GM21576 (cell line): Measurements from ENCODE around the gene SKAP1.
"Not testable (repeated sequence)": the region's sequence is repeated elsewhere in the genome, so short reads cannot be mapped to it uniquely, and the experiment has no call there.

Experiments used
- ATAC-seq: cut with Tn5 transposase; IDR thresholded peaks from one replicate; pipeline ENCODE4 v1.9.1; 2021; ENCODE audit warnings: mild to moderate bottlenecking, moderate library complexity; ENCODE audit not compliant: unreplicated experiment

The SKAP1 gene

DNA sequence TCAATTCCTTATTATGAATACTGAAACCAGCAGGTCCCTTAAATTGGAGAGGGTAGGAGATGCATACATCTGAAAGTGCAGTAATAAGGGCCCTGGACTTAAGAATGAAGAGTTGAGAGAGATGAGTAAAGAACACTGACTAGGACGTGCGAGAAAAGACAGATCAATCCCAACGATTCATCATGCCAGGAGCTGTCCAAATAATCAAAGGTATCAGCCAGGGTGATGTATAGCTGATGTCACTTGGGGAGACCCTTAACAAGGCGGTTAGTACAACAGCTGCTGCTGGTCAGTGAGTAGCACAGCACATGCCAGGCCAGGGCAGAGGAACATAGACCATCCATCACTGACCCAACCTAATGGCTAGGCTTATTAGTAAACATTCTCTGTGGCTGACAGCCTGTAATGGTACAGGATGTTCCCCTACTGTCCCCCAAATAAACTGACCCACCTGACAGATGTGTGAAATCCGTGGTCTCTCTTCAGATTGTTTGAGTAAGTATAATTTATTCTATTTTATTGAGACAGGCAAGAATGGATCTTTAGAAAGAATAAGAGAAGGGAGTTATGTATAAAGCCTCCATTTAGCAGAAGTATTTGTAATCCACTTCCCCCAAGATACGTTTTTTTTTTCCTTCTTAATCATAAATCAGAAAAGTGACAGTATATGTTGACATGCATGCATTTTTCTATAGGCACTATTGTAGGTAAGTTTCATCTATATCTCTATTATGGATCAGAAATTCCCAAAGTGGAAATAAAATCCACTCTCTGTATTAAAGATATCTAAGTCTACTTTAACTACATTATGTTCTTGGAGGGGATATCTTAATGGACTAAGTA is 204.1 kb downstream of the SKAP1 start:
- ATAC-seq: no peak

DNA sequence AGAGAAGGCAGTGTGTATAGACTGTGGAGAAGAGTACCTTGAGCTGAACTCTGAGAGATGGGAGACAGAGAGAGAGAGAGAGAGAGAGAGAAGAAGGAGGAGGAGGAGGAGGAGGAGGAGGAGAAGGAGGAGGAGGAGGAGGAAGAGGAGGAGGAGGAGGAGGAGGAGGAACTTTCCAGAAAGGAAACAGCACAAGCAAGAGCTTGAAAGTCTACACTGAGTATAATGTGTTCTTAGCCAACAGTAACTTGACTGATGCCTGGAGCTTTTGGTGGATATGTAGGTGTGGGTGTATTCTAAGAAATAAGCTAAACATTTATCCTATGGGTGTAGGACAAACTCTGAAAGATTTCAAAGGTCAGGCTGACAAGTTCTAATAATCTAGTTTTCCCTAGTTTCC is 206.1 kb downstream of the SKAP1 start:
- no peak for ATAC-seq

GRCh38 chr17:48219617-48220016 is 210.4 kb downstream of the SKAP1 start:
- no peak for ATAC-seq

GRCh38 chr17:48215583-48216139 is 214.4 kb downstream of the SKAP1 start:
- ATAC-seq: no peak

DNA sequence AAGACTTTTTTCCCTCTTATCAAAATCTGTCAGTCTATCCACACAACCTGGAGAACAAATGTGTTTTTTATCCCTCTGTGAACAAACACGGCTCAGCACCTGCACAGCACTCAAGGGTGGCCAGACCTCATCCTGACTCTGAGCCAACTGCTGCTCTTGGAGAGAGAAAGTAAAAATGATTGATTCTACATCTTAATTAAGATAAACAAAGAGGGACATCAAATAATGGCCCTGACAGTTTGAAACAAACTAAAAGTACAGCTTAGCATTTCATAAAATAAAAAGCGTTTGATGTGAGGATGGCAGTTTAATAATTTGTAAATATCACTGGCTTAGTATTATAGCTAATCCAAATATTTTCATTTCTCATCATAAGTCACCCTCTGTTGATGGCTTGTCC is 216.2 kb downstream of the SKAP1 start:
- no peak for ATAC-seq

DNA sequence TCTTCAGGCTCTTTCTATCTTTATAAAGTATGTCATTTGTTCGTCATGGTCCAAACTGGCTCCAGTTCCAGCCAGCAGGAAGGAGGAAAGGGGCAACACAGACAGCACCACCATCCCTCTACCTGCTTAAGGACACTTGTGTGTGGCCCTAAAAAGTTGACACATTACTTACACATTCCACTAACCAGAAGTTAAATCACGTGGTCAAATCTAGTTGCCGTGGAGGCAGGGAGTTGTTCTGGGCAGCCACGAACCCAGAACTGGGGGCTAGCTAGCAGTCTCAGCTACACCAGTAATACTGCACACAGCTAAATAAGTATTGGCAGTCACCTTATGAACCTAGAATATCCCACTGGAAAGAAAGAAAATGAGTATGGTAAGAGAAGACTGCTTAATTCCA is 218.2 kb downstream of the SKAP1 start:
- ATAC-seq: no peak

DNA sequence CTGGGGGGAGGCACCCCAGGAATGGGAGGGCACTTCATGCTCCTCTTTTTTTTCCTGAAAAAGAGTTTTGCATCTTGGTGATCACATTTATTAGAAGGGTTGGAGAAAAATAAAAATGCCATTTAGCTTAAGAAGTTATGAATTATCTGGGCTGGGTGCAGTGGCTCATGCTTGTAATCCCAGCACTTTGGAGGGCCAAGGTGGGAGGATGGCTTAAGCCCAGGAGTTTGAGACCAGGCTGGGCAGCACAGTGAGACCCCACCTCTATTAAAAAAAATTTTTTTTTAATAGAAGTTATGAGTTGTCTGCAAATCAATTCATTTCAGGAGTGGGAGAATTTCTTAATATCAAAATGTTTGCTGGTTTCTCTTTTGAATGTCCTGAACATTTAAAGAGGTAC is 219.0 kb downstream of the SKAP1 start:
- no peak for ATAC-seq

- ATAC-seq: no peak
Measured at GRCh38 chr17:48209973-48210372, 220.0 kb downstream of the SKAP1 start.

DNA sequence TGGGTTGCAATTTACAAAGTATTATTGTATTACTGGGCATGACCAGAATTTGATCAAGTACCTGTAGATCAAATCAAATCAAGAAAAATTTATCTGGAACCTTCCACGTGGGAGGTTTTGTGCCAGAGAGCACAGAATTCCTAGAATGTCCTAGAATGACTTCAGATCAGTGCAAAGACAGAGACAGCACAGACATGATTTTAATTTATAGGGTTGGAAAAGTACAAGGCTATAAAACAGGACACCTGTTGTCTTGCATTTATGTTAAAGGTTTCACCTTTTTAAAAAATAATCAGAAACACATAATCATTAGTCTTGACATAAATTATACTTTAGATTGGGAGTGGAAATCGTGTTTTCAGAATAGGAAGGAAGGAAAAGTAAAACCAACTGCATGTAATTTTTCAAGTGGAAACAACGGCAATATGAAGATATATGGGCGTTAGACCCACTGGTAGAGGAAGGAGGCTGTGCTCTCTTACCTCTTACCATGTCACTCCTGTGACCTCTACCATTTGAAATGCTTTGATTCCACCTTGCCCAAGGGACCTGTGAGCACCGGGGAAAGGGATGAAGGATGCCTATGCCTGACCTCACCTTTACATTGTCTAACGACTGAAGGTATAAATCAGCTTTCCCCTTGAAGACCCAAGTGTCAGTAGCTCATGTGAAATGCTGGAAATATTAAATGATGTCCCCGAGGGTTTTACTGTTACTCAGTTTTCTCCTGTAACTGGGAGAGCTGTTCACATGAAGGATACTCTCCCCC is 222.1 kb downstream of the SKAP1 start:
- no peak for ATAC-seq

DNA sequence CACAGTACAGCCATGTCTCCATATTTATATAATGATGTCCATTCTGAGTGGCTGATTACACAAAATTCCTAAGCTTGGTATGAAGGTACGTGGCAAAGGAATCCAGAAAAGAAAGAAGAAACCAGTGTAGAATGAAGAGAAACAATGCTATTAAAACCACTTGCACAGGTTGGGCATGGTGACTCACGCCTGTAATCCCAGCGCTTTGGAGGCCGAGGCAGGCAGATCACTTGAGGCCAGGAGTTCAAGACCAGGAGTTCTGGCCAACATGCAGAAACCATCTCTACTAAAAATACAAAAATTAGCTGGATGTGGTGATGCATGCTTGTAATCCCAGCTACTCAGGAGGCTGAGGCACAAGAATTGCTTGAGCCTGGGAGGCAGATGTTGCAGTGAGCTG is 223.0 kb downstream of the SKAP1 start:
- ATAC-seq: not testable (repeated sequence)

GRCh38 chr17:48202959-48203358 is 227.1 kb downstream of the SKAP1 start:
- no peak for ATAC-seq

DNA sequence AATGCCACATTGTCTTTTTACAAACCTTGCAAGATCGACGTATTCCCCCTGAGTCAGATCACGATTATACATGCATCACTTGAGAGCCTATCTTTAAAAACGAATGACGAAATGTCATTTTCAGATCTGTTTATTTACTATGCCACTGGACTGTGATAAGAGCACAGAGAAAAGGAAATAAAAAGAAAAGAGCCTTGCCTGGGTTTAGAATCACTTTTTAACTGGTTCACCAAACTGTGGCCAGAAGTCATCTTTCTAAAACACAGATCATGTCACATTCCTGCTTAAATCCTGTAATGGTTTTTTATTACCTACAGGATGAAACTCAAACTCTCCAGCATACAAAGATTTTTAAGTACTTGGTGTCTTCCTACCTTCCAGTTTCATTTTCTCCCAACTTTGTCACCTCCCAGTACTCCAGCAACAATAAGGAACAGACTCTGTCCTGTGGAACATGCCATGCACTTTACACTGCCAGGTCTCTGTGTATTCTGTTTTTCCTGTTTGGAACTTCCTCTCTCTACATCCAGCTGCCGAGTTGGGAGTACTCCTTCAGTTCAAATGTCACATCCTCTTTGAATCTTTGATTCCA is 231.0 kb downstream of the SKAP1 start:
- no peak for ATAC-seq

DNA sequence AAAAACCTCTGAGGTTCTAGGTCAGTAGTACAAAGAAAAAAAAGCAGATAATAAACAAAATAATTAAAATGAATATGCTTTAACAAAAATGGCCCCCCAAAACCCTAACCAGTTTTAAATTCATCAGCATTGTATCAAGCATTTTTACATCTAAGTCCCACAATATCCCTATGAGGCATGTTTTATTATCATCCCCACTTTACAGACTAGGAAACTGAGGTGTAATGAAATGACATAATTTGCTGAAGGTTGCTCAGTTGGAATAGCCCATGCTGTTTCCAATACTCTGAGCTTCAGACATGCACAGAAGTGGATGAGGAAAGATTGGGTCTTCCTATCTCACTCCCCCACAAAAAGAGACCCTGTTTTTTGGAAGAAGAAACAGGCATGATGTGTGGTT is 234.1 kb downstream of the SKAP1 start:
- no peak for ATAC-seq

DNA sequence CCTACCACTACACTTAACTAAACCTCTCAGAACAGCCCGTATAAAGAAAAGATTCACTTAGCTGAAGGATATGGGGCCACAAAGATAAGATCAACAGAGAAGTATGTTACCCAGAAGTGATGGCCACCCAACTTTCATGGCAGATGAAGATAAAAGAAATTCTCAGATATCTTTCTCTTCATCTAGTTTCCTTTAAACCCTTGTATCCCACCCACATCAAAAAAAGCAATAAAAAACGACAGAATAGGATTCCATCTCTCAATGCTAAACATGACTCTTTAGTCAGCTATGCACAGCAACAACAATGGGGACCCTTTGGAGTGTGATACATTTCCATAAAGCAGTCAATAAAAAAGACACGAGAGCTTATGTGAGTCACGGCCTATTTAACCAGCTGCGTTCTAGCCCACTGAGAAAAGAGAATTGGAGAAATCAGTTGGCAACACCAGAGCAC is 235.9 kb downstream of the SKAP1 start:
- no peak for ATAC-seq

GRCh38 chr17:48192321-48192731 is 237.7 kb downstream of the SKAP1 start:
- ATAC-seq: no peak

DNA sequence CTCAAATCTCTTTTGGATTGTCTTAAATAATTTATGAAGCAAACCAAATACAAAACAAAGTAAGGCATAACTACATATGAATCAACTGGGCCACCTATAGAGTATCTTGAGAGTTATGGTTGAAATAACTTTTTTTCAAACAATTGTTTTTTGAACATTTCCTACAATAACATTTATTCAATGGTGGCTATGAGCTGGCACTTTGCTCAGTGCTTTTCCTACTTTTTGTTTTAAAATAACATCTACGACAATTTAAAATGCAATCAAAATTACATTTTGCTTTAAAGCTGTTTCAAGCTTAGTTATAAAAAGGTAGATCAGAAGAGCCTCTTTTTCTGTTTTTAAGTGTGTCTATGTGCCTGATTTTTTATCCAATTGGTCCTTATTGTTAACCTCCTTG is 238.7 kb downstream of the SKAP1 start:
- ATAC-seq: no peak

GRCh38 chr17:48190871-48191270 is 239.1 kb downstream of the SKAP1 start:
- ATAC-seq: no peak

DNA sequence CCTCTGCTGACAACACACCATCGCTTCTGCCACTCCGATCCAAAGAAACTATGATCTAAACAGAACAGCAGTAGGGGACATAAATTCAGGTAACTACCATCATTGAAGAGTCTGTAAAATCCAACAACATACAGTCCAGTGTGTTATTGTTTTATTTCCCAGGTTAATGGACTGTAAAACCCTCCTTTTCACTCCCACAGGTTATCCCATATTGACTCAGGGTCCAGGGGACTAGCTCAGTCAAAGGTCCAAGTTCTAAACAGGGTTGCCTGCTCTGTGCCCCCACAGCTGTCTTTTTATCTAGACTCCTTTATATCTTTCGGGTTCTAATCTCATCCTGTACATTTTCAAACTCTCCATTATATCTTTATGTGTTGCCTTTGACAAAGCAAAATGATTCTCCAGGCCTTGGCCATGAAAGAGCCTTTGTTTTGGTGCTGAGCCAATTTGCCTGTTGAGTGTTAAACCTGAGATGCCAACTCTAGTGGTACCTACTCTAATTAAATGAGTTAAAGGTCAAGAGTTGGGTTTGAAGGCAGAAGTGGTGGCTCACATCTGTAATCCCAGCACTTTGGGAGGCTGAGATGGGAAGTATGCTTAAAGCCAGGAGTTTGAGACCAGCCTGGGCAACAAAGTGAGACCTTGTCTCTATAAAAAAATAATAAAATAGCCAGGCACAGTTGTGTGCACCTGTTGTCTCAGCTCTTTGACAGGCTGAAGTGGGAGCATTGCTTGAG is 242.0 kb downstream of the SKAP1 start:
- no peak for ATAC-seq

GRCh38 chr17:48186317-48186716 is 243.7 kb downstream of the SKAP1 start:
- not testable (repeated sequence) for ATAC-seq

GRCh38 chr17:48184721-48185120 is 245.3 kb downstream of the SKAP1 start:
- ATAC-seq: no peak

GRCh38 chr17:48181653-48182052 is 248.4 kb downstream of the SKAP1 start:
- no peak for ATAC-seq
